C4-2B (cell line): ENCODE results near the gene ALDOA.

ENCODE experiments used
- CTCF ChIP-seq: fragments of 450-650 bp; conservative IDR thresholded peaks from 2 replicates; pipeline ENCODE4 v1.5.1; 2017; ENCODE audit warnings: mild to moderate bottlenecking
- ZFX ChIP-seq: fragments of 450-650 bp; IDR thresholded peaks from 2 replicates; pipeline ENCODE4 v1.6.1; 2017

- TF ChIP-seq CTCF (no peak), ZFX (no peak)
Measured at GRCh38 chr16:30027588-30028437, 37.7 kb upstream of the ALDOA start.
